GM12865 (cell line): ENCODE results near the gene CSH2.
"Not testable (repeated sequence)": the region's sequence is repeated elsewhere in the genome, so short reads cannot be mapped to it uniquely, and the experiment has no call there.

ENCODE experiments used
- DNase-seq: peaks from one replicate; pipeline ENCODE4 v3.0.0; 2010; ENCODE audit warnings: low read depth
- H3K4me3 ChIP-seq: 2 replicates; pipeline ENCODE4 v1.5.1; 2011; ENCODE audit warnings: mild to moderate bottlenecking, low read depth, low read length, control low read depth
- TF ChIP-seq, protein P1 (sequence below): IDR thresholded peaks from 2 replicates; pipeline ENCODE4 v1.5.1; 2011; ENCODE audit warnings: low read length, control low read depth, low read depth, inconsistent platforms; ENCODE audit not compliant: insufficient read depth; ENCODE audit errors: missing control alignments

CSH2 gene

DNA sequence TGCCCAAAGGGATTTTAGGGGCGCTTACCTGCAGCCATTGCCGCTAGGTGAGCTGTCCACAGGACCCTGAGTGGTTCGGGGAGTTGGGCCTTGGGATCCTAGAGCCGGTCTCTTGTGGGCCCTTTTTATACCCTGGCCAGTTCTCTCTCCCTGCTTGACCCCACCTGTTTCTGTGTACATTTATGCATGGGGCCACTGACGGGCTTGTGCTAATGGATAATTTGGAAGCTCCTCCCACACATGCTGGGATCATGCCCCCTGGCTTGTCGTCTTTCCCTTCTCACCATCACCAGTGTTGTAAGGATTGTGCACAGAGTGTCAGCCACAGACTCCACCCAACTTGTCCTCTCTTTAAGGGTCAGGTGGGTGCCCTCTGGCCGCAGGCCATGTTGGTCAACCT, at the start of gene CSH2:
Gene CSH2, minus strand, starts transcription at position 101 of the 400 bp plus-strand sequence. Its CDS starts 63 bp downstream, at position 38.
- DNase-seq, H3K4me3 ChIP-seq: not testable (repeated sequence)

DNA sequence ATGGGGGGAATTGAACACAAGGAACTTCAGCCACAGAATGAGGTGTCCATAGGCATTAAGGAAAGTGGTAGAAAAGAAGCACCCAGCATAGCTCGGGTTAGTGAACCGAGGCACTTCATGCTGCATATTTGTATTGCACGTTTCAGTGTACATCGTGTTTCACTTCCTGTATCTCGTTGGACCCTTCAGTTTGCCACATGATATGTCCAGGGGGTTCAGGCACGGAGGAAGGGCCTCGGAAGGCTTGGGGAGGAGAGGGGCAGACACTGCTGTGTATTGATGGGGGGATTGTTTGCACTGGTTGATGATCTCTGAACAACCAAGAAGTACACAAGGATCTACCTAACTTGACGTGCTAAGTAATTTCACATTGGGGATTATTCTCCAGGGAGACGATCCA, 48.9 kb upstream of the CSH2 start:
- H3K4me3 ChIP-seq, result not testable (repeated sequence)
- DNase-seq, result peak; percentile 47

DNA sequence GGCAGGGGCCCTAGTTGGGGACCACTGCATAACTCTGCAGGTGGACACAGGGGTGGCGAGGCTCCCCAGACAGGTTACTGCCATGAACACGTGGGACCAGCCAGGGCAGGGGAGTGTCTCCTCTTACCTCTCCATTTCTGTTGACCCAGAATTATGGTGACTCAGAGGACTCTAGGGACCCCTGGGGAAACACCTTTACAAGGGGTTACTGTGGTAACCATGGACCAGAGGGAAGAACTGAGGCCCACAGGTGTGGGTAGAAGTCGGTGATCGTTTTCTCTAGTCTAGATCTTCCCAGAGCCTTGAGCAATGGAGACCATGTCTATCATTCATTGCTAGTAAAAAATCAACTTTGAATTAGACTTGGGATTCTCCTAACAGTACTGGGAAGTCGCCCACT, 47.3 kb upstream of the CSH2 start:
- DNase-seq, result peak; percentile 35
- not testable (repeated sequence) for H3K4me3 ChIP-seq

DNA sequence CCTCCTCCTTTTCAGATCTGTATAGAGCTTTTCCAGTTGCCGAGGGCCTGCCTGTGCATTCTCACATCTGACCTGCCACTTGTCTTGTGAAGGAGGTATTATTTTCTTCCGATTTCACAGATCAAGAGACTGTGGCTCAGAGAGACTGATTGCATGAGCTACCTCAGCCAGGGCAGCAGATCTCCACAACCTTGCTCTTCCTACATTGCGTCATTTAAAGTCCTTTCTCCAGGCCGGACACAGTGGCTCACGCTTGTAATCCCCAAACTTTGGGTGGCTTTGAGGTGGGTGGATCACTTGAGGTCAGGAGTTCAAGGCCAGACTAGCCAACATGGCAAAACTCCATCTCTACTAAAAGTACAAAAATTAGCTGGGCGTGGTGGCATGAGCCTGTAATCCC, 46.6 kb upstream of the CSH2 start:
- DNase-seq, H3K4me3 ChIP-seq: not testable (repeated sequence)

DNA sequence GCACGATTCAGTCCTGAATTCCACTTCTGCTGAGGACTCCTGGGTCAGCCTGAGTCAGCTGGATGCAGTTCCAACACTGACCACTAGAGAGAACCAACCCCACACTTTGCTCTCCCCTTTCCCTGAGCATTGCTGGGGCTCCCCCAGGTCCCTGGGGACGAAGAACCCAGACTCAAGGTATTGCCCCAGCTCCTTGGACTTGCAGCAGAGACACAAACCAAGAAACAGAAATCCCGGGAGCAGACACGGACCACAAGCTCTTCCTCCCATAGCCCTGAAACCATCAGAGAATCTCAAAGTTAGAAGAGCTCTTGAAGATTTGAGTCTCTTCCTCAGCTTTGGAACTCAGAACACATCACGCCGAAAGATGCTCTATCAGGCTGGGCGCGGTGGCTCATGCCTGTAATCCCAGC, 45.8 kb upstream of the CSH2 start:
- no peak overlapping the region for H3K4me3 ChIP-seq
- TF ChIP-seq, protein P1, sequence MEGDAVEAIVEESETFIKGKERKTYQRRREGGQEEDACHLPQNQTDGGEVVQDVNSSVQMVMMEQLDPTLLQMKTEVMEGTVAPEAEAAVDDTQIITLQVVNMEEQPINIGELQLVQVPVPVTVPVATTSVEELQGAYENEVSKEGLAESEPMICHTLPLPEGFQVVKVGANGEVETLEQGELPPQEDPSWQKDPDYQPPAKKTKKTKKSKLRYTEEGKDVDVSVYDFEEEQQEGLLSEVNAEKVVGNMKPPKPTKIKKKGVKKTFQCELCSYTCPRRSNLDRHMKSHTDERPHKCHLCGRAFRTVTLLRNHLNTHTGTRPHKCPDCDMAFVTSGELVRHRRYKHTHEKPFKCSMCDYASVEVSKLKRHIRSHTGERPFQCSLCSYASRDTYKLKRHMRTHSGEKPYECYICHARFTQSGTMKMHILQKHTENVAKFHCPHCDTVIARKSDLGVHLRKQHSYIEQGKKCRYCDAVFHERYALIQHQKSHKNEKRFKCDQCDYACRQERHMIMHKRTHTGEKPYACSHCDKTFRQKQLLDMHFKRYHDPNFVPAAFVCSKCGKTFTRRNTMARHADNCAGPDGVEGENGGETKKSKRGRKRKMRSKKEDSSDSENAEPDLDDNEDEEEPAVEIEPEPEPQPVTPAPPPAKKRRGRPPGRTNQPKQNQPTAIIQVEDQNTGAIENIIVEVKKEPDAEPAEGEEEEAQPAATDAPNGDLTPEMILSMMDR, result peak; percentile 97
- DNase-seq, result peak; percentile 89

DNA sequence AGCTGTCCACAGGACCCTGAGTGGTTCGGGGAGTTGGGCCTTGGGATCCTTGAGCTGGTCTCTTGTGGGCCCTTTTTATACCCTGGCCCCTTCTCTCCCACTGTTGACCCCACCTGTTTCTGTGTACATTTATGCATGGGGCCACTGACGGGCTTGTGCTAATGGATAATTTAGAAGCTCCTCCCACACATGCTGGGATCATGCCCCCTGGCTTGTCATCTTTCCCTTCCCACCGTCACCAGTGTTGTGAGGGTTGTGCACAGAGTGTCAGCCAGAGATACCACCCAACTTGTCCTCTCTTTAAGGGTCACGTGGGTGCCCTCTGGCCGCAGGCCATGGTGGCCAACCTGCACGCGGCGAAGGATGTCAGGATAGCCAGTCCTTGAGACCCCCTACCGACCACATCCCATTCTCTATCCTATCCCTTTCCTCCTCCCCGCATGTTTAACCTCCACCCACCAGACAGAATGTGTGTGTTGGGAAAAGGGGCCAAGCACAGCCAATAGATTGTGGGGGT, 45.4 kb upstream of the CSH2 start, which contains the start of gene GH1:
Gene GH1, minus strand, starts transcription at position 51 of the 517 bp plus-strand sequence. CDS start 63 bp downstream, outside the sequence.
- not testable (repeated sequence) for H3K4me3 ChIP-seq, DNase-seq

DNA sequence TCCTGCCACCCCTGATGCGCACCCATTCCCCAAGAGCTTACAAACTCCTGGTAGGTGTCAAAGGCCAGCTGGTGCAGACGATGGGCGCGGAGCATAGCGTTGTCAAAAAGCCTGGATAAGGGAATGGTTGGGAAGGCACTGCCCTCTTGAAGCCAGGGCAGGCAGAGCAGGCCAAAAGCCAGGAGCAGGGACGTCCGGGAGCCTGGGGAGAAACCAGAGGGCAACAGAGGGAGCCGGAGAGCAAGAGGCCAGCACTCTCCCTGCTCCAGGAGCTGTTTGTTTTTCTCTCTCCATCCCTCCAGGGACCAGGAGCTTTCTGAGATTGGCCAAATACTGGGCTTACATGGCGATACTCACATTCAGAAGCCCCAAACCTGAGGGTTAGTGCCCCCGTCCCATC, 44.8 kb upstream of the CSH2 start:
- TF ChIP-seq, protein P1, result no peak
- H3K4me3 ChIP-seq, result no peak overlapping the region
- no peak for DNase-seq

DNA sequence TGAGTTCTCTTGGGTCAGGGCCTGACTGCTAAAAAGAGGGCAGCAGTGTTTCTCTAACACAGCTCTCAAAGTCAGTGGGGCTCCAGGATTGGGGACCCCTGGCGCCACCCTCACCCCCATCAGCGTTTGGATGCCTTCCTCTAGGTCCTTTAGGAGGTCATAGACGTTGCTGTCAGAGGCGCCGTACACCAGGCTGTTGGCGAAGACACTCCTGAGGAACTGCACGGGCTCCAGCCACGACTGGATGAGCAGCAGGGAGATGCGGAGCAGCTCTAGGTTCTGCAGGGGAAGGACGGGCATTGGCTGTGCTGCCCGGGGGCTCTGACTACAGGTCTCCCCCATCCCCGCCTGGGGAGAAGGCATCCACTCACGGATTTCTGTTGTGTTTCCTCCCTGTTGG, 44.2 kb upstream of the CSH2 start:
- DNase-seq, result no peak
- no peak overlapping the region for H3K4me3 ChIP-seq
- TF ChIP-seq, protein P1, result no peak

DNA sequence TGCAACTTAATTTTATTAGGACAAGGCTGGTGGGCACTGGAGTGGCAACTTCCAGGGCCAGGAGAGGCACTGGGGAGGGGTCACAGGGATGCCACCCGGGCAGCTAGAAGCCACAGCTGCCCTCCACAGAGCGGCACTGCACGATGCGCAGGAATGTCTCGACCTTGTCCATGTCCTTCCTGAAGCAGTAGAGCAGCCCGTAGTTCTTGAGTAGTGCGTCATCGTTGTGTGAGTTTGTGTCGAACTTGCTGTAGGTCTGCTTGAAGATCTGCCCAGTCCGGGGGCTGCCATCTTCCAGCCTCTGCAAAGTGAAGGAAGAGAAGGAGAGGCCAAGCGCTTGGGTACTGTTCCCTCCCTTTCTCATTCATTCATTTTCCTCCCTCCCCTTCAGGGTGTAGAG, 43.7 kb upstream of the CSH2 start:
- DNase-seq, H3K4me3 ChIP-seq: not testable (repeated sequence)

DNA sequence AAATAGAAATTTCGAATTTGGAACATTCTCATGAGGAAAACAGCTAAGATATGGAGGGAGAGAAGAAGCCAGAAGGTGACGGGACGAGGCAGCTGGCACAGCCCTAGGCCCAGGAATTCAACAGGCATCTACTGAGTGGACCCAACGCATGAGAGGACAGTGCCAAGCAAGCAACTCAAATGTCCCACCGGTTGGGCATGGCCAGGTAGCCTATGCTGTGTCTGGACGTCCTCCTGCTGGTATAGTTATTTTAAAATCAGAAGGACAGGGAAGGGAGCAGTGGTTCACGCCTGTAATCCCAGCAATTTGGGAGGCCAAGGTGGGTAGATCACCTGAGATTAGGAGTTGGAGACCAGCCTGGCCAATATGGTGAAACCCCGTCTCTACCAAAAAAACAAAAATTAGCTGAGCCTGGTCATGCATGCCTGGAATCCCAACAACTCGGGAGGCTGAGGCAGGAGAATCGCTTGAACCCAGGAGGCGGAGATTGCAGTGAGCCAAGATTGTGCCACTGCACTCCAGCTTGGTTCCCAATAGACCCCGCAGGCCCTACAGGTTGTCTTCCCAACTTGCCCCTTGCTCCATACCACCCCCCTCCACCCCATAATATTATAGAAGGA, 43.2 kb upstream of the CSH2 start:
- H3K4me3 ChIP-seq, result no peak overlapping the region
- TF ChIP-seq, protein P1, result no peak
- DNase-seq, result no peak

DNA sequence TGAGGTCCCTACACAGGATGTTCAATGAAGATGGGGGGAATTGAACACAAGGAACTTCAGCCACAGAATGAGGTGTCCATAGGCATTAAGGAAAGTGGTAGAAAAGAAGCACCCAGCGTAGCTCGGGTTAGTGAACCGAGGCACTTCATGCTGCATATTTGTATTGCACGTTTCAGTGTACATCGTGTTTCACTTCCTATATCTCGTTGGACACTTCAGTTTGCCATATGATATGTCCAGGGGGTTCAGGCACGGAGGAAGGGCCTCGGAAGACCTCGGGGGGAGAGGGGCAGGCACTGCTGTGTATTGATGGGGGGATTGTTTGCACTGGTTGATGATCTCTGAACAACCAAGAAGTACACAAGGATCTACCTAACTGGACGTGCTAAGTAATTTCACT, 42.3 kb upstream of the CSH2 start:
- not testable (repeated sequence) for H3K4me3 ChIP-seq

More for the DNA sequence above, 42.3 kb upstream of the CSH2 start:
- not testable (repeated sequence) for DNase-seq
